ENCODE data around the gene NHS.
"Not testable (repeated sequence)": the region's sequence is repeated elsewhere in the genome, so short reads cannot be mapped to it uniquely, and the experiment has no call there.

The NHS gene

DNA sequence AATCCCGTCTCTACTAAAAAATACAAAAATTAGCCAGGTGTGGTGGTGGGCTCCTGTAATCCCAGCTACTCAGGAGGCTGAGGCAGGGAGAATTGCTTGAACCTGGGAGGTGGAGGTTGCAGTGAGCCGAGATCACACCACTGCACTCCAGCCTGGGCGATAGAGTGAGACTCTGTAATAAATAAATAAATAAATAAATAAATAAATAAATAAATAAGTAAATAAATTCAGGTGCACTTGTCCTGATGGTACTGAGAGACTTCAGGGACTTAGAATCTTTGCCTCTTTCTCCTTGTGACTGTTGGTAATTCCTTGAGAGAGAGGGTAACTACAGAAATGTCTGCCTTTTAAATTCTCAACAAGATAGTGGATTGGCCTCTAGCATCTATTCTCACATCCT is 131.4 kb downstream of the NHS start:
- not testable (repeated sequence) for H3K9me3 ChIP-seq (ENCODE audit: control insufficient read depth, low read length); H3K9ac ChIP-seq (ENCODE audit: low read length); H3K36me3 ChIP-seq (ENCODE audit: control insufficient read depth, insufficient read depth, low read length); H3K27me3 ChIP-seq (ENCODE audit: control insufficient read depth, insufficient read depth, low read length); H3K4me3 ChIP-seq (ENCODE audit: low read length)
- peaks cover 11% of the 10 kb centered on the region for H3K4me1 ChIP-seq (ENCODE audit: control insufficient read depth, insufficient read depth, low read length)

DNA sequence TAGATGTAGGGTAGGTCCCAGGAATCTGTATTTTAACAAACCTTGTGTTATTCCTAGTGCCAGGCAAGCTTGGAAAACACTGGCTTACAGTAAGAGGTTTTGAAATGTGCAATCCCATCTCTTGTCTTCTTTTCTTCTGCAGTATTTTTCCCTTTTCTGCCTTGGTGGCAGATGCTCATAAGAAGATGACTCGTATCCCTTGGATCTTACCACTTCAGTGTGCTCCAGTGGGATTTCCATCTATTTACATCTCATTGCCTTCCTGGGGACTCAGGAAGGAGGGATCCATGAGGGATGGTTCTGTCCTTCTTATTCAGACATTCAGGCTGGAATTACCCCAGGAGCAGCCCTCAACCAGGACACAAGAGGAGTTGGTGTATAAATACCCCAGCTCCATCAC is 136.6 kb downstream of the NHS start:
- Histone ChIP-seq H3K36me3 (ENCODE audit: control insufficient read depth, insufficient read depth, low read length) (no peaks in the 10 kb centered on the region), H3K27me3 (ENCODE audit: control insufficient read depth, insufficient read depth, low read length) (no peaks in the 10 kb centered on the region), H3K4me3 (ENCODE audit: low read length) (no peak overlapping the region), H3K9ac (ENCODE audit: low read length) (no peak overlapping the region), H3K4me1 (ENCODE audit: control insufficient read depth, insufficient read depth, low read length) (peaks cover 7% of the 10 kb centered on the region), H3K9me3 (ENCODE audit: control insufficient read depth, low read length) (no peaks in the 10 kb centered on the region)

DNA sequence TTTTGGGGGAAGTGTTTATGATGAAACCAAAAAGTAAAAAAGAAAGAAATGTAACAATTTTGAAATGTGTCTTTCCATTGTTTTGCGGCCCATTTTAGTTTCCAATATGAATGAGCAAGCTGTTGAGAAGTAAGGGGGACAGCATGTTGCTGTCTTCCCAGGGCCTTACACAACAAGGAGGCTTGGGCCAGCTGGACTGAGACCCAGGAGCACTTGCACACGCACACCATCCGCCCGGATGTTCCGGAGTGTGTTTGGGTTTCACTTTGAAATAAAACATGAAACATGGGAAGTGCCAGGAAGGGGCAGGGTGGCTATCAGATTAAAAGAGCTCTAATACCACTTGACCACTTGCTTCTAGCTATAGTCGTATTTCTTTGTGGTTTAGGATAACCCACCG is 144.4 kb downstream of the NHS start:
- Histone ChIP-seq H3K4me3 (ENCODE audit: low read length) (no peak overlapping the region), H3K27me3 (ENCODE audit: control insufficient read depth, insufficient read depth, low read length) (no peaks in the 10 kb centered on the region), H3K36me3 (ENCODE audit: control insufficient read depth, insufficient read depth, low read length) (no peaks in the 10 kb centered on the region), H3K4me1 (ENCODE audit: control insufficient read depth, insufficient read depth, low read length) (no peaks in the 10 kb centered on the region), H3K9ac (ENCODE audit: low read length) (no peak overlapping the region), H3K9me3 (ENCODE audit: control insufficient read depth, low read length) (no peaks in the 10 kb centered on the region)

DNA sequence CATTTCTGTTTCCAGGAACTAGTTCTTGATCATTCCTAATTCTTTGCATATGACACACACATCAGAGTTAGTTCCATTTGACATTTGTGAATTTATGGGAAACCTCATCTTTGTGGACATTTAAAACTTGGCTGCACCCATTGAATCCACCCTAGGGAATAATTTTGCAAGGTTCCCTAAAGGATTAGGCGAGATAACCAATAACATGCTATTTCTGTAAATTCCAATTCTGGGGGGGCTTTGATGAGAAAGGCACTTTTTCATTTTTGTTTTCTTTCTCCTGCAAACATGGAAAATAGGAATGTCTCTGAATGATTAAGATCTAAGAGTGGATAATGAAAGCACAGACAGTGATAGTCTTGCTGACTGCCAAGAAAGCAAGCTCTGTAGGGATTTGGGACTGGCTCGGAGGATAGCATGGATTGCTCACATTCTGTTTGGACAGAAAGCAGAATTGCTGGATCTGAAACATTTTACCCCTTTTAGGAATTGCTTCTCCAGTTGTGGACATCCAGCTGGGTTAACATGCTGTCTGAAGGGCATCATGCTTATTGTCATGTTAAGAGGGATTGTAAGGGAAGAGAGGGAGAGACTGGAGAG is 145.1 kb downstream of the NHS start:
- Histone ChIP-seq H3K9me3 (ENCODE audit: control insufficient read depth, low read length) (no peaks in the 10 kb centered on the region), H3K4me3 (ENCODE audit: low read length) (no peak overlapping the region), H3K36me3 (ENCODE audit: control insufficient read depth, insufficient read depth, low read length) (no peaks in the 10 kb centered on the region), H3K4me1 (ENCODE audit: control insufficient read depth, insufficient read depth, low read length) (no peaks in the 10 kb centered on the region), H3K27me3 (ENCODE audit: control insufficient read depth, insufficient read depth, low read length) (no peaks in the 10 kb centered on the region), H3K9ac (ENCODE audit: low read length) (no peak overlapping the region)

DNA sequence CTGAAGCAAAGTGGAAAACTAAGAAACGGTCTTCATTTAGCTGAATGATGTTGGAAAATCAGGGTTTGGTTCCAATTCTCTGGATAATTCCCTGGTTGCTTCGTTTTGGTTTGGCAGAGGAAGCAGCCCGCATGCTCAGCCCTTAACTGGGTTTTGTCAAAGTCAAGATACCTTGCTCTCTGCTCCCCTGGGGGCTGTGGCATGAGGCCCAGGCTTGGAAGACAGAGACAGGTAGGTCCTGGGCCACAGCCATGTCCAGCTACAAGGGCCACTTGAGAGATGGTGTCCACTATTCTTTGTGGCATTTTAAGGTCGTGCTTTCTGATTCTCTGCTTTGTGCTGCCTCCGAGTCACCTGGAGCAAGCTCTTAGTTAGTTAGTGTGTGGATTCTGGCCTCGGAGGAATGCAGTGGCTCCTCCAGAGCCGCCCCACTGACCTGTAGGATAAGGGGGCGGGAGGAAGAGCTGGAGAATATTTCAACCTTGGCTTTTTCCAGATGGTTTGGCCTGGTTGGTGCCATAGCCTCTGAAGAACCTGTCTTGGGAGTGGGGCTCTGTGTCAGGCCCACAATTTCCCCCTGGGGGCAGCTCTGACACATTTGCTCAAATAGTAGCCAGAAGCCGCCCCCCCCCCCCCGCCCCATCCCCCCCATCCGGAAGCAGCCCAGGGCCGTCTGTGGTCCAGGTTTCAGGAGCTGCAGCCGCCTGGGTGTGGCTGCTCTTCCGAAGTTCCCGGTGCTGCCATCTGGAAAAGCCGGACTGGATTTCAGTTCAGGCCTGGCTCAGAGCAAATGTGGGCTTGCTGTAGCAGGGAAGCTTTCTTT is 147.1 kb downstream of the NHS start:
- Histone ChIP-seq H3K4me3 (ENCODE audit: low read length) (no peak overlapping the region), H3K27me3 (ENCODE audit: control insufficient read depth, insufficient read depth, low read length) (no peaks in the 10 kb centered on the region), H3K9ac (ENCODE audit: low read length) (no peak overlapping the region), H3K4me1 (ENCODE audit: control insufficient read depth, insufficient read depth, low read length) (peaks cover 2% of the 10 kb centered on the region), H3K9me3 (ENCODE audit: control insufficient read depth, low read length) (no peaks in the 10 kb centered on the region), H3K36me3 (ENCODE audit: control insufficient read depth, insufficient read depth, low read length) (no peaks in the 10 kb centered on the region)

DNA sequence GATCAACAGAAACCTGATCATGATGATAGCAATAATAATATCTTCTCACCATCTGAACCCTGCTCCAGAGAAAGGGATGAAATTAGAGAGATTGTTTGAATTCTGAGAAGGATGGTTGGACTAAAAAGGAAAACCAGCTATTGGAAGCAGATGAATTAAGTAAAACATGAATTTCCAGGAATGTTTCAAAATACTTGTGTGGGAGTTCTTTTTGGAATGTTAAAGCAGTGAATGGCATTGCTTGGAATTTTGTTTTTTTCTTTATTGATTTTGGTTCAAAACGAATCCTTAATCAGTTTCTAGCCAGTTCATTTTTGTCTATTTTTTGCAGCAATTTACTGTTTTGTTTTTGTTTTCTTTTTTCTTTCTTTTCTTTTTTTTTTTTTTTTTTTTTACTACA is 150.3 kb downstream of the NHS start:
- Histone ChIP-seq H3K9me3 (ENCODE audit: control insufficient read depth, low read length) (no peaks in the 10 kb centered on the region), H3K4me3 (ENCODE audit: low read length) (no peak overlapping the region), H3K4me1 (ENCODE audit: control insufficient read depth, insufficient read depth, low read length) (peaks cover 6% of the 10 kb centered on the region), H3K27me3 (ENCODE audit: control insufficient read depth, insufficient read depth, low read length) (no peaks in the 10 kb centered on the region), H3K36me3 (ENCODE audit: control insufficient read depth, insufficient read depth, low read length) (no peaks in the 10 kb centered on the region), H3K9ac (ENCODE audit: low read length) (no peak overlapping the region)

DNA sequence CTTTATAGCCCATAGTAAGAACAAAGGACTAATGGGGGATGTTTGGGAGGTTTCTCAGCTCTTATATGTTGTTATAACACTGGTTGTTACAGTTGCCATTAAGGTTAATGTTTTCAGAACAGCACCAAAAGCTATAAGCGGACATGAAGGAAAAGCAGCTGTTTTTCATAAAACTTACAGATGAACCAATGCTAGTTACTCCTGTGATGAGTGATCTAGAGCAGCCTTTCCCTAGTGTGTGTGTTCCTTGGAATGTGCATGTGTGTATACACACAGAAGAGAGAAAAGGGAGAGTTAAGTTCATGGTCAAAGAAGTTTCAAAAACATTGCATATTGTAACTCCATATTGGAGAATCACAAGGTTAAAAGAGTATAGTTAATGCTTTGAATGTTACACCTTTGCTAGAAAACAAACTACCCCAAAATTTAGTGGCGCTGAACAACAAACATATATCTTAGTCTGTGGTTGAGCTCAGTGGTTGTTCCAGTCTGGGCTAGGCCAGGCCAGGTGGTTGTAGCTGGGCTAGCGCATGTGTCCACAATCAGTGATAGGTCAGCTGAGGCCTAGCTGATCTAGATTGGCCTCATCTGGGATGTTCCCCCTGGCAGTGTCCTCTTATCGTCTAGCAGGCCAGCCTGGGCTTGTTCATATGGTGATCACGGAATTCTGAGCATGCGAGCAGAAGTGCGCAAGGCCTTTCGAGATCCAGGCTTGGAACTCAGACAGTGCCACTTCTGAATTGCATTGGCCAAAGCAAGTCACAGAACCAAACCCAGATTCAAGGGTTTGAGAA is 151.0 kb downstream of the NHS start:
- H3K9me3 ChIP-seq (ENCODE audit: control insufficient read depth, low read length), result no peaks in the 10 kb centered on the region
- H3K4me1 ChIP-seq (ENCODE audit: control insufficient read depth, insufficient read depth, low read length), result peaks cover 6% of the 10 kb centered on the region
- H3K27me3 ChIP-seq (ENCODE audit: control insufficient read depth, insufficient read depth, low read length), result no peaks in the 10 kb centered on the region
- no peak overlapping the region for H3K4me3 ChIP-seq (ENCODE audit: low read length)
- no peak overlapping the region for H3K9ac ChIP-seq (ENCODE audit: low read length)
- H3K36me3 ChIP-seq (ENCODE audit: control insufficient read depth, insufficient read depth, low read length), result no peaks in the 10 kb centered on the region

DNA sequence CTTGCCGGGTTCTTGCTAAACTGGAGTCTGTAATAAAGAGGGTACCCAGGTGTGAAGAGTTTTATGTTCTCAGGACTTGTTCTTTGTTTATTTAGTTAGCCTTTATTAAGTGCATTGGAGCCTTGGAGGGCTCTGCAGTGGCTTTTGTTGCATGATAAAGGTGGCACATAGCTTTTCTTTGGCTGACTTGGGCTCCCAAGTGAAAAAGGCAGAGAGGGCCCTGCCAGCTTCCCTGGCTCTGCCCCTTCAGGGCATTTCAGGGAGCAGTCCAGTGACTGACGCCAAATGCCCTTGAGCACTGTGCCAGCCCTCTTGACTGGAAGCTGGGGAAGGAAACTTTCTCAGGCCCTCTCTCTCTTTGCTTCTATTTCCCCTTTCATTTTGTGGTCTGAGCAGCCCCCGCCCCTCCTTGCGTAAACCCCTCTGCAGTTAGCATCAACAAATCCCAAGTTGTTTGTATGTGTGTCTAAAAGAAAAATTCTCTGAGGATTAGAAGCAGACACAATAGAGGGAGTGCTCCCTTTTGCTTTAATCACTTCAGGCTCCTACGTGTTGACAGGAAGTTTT is 152.2 kb downstream of the NHS start:
- Histone ChIP-seq H3K27me3 (ENCODE audit: control insufficient read depth, insufficient read depth, low read length) (no peaks in the 10 kb centered on the region), H3K9me3 (ENCODE audit: control insufficient read depth, low read length) (no peaks in the 10 kb centered on the region), H3K4me3 (ENCODE audit: low read length) (peak overlapping the region; percentile 2), H3K9ac (ENCODE audit: low read length) (no peak overlapping the region), H3K4me1 (ENCODE audit: control insufficient read depth, insufficient read depth, low read length) (peaks cover 6% of the 10 kb centered on the region), H3K36me3 (ENCODE audit: control insufficient read depth, insufficient read depth, low read length) (no peaks in the 10 kb centered on the region)

DNA sequence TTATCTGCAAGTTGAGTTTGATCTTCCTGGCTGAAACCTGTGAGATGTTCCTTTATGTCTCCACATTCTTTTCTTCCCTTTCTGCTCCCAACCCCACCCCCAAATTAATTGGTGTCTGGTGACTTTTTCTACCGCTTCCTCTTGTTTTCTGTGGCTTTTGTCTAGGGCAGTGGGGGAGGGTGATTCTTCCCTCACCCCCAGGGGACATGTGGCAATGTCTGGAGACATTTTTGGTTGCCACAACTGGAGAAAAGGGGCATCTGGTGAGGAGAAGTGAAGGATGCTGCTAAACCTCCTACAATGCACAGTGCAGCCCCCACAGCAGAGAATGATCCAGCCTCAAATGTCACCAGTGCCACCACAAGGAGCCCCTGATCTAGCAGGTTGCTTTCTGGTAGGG is 152.9 kb downstream of the NHS start:
- Histone ChIP-seq H3K4me1 (ENCODE audit: control insufficient read depth, insufficient read depth, low read length) (peaks cover 6% of the 10 kb centered on the region), H3K4me3 (ENCODE audit: low read length) (no peak overlapping the region), H3K36me3 (ENCODE audit: control insufficient read depth, insufficient read depth, low read length) (no peaks in the 10 kb centered on the region), H3K9ac (ENCODE audit: low read length) (no peak overlapping the region), H3K27me3 (ENCODE audit: control insufficient read depth, insufficient read depth, low read length) (no peaks in the 10 kb centered on the region), H3K9me3 (ENCODE audit: control insufficient read depth, low read length) (no peaks in the 10 kb centered on the region)

DNA sequence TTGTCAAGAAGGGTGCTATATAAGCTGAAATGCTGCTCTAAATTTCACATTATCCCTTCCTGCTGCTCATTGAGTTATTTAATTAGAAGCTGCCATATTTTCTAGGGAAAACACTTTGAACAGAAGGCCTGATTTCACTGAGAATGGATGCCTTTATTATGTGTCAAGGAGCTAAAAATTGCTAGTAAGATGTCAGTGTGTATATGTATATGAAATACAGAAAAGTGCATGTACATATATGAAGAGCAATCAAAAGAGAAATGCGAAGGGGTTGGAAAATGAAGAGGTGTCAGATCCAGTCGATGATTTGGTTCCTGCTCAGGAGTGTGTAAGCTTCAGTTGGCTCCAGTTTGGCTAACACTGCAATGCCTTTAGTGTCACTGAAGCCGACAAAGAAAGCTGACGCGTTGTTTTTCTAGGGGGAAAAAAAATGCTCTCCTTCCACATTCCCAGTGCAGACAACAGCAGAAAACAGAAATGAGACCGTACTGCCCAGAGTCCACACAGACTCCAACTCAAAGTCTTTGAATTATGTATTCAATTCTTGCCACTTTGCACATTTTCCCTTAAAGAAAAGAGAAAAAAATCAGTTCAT is 154.2 kb downstream of the NHS start:
- Histone ChIP-seq H3K36me3 (ENCODE audit: control insufficient read depth, insufficient read depth, low read length) (no peaks in the 10 kb centered on the region), H3K4me3 (ENCODE audit: low read length) (no peak overlapping the region), H3K4me1 (ENCODE audit: control insufficient read depth, insufficient read depth, low read length) (peaks cover 6% of the 10 kb centered on the region), H3K9me3 (ENCODE audit: control insufficient read depth, low read length) (no peaks in the 10 kb centered on the region), H3K9ac (ENCODE audit: low read length) (no peak overlapping the region), H3K27me3 (ENCODE audit: control insufficient read depth, insufficient read depth, low read length) (no peaks in the 10 kb centered on the region)

DNA sequence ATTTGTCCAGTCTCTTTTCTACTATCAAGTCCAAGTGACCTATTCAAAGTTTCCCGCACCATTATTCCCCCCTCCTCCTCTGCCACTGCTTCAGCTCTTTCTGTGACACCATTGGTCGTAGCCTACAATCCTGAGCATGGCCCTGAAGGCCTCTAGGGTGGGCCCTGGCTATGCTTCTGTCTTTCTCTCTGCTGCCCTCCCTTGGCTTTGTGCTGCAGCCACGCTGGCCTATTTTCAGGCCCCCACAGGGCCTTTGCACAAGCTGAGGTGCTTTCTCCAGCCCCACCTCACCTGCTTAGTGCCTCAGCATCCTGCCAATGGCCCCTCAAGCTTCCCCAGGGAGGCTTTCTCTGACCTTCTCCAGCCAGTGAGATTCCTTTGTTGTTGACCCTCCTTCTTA is 156.5 kb downstream of the NHS start:
- Histone ChIP-seq H3K27me3 (ENCODE audit: control insufficient read depth, insufficient read depth, low read length) (no peaks in the 10 kb centered on the region), H3K9ac (ENCODE audit: low read length) (no peak overlapping the region), H3K4me3 (ENCODE audit: low read length) (no peak overlapping the region), H3K9me3 (ENCODE audit: control insufficient read depth, low read length) (no peaks in the 10 kb centered on the region), H3K4me1 (ENCODE audit: control insufficient read depth, insufficient read depth, low read length) (peaks cover 6% of the 10 kb centered on the region), H3K36me3 (ENCODE audit: control insufficient read depth, insufficient read depth, low read length) (no peaks in the 10 kb centered on the region)

DNA sequence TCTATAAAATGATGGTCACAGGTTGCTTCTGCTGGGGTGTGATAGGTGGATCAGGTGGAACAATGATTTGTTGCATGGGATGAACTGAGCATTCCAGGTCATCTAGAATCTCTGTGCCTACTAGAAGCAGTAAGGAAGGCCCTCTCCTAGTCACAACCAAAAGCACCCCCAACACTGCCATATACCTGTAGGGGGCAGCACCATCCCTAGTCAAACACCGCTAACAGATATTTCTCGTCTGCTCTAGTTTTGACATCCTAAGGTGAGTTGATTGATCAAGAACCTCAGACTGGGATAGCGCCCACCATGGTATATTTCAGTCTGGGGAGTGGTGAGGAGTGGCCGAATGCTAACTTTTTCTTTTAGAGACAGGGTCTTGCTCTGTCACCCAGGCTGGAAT is 160.2 kb downstream of the NHS start:
- no peaks in the 10 kb centered on the region for H3K27me3 ChIP-seq (ENCODE audit: control insufficient read depth, insufficient read depth, low read length)
- no peak overlapping the region for H3K4me3 ChIP-seq (ENCODE audit: low read length)
- H3K9me3 ChIP-seq (ENCODE audit: control insufficient read depth, low read length), result no peaks in the 10 kb centered on the region
- H3K9ac ChIP-seq (ENCODE audit: low read length), result no peak overlapping the region
- H3K4me1 ChIP-seq (ENCODE audit: control insufficient read depth, insufficient read depth, low read length), result peaks cover 8% of the 10 kb centered on the region
- no peaks in the 10 kb centered on the region for H3K36me3 ChIP-seq (ENCODE audit: control insufficient read depth, insufficient read depth, low read length)
